ENCODE results near the gene RCSD1.
"Not testable (repeated sequence)": the region's sequence is repeated elsewhere in the genome, so short reads cannot be mapped to it uniquely, and the experiment has no call there.

RCSD1 gene, protein sequence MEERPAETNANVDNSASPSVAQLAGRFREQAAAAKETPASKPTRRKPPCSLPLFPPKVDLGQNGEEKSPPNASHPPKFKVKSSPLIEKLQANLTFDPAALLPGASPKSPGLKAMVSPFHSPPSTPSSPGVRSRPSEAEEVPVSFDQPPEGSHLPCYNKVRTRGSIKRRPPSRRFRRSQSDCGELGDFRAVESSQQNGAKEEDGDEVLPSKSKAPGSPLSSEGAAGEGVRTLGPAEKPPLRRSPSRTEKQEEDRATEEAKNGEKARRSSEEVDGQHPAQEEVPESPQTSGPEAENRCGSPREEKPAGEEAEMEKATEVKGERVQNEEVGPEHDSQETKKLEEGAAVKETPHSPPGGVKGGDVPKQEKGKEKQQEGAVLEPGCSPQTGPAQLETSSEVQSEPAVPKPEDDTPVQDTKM

DNA sequence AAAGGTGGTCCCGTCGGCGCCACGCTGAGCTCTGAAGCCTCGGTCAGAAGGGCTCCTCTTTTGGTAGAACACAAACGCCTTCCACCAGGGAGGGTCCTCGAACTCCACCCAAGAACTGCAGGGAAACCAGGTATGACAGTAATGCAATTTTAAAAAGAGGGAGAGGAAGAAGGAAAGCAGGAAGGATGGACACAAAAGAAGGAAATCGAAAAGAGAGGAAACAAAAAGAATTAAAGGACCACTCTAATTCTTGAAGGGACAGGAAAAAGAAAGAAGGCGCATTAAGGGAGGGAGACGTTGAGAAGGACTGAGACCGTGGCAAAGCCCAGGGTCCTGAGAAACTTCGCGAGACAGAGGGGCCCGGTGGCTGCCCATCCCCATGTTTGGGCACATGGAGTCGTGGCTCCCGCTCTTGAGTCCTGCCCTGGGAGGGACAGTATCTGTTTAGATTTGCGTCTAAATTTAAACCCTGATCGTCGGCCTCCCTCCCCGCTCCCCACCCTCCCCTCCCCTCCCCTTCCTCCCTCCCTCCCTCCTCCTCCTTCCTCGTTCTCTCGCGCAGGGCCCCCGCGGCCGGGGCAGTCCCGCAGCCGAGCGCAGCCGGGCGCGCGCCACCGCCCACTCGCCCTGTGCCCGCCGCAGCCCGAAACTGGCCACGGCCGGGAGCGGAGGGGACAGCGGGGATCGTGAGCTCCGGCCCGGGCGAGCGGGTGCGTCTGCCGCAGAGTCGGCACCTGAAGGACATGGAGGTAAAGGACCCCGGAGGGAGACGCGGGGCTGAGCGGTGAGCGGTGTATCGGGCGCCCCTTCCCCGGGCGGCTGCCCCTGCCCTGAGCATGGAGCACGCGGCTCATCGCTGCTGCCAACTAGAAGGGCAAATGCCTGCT lies at the start of gene RCSD1:
RCSD1 (plus strand) TSS at position 552 of the 887 bp plus-strand sequence; CDS start at position 744, 192 bp downstream.
- DNase-seq (ENCODE audit: low read depth, low spot score): no peak

DNA sequence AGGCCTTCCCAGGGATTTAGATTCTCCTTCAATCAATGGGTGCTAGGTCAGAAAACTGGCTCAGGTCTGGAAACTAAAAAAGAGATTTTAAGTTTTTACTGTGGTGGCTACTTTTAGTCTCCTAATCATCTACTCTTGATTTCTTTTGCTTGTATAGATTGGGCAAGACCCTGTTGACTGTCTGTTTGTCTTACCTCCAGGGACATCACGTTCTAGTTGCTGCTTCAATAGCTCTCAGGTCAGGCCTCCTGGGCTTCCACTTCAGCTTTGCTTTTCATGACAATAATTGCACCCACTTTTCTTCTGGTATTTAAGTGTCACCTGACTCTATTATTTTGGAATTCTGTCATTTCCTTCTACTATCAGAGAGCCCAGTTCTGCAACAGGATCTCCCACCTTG lies 48.0 kb upstream of the RCSD1 start:
- DNase-seq (ENCODE audit: low read depth, low spot score): no peak

GRCh38 chr1:167582722-167583121 lies 47.3 kb upstream of the RCSD1 start:
- DNase-seq (ENCODE audit: low read depth, low spot score): no peak

DNA sequence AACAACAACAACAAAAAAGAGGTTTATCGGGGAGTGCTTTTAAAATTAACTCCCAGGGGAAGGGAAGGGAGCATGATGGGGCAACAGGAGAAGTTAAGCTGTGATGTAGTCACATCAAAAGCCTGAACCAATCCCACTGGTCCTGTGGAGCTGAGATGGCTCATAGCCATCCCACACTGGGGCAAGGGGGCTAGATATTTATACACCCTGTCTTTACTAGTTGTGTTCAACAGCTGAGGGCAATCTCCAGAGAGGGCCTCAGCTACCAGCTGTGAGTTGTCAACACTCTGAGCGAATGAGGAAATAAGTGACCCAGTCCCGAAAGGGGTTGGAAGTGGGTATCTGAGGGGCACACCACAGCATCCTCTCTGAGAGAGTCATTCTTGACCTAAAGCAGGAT lies 45.5 kb upstream of the RCSD1 start:
- no peak for DNase-seq (ENCODE audit: low read depth, low spot score)

- DNase-seq (ENCODE audit: low read depth, low spot score): no peak
Measured at GRCh38 chr1:167587342-167587741, 42.7 kb upstream of the RCSD1 start.

- DNase-seq (ENCODE audit: low read depth, low spot score): no peak
Measured at GRCh38 chr1:167587872-167588271, 42.2 kb upstream of the RCSD1 start.

- DNase-seq (ENCODE audit: low read depth, low spot score): no peak
Measured at GRCh38 chr1:167588361-167588760, 41.7 kb upstream of the RCSD1 start.

DNA sequence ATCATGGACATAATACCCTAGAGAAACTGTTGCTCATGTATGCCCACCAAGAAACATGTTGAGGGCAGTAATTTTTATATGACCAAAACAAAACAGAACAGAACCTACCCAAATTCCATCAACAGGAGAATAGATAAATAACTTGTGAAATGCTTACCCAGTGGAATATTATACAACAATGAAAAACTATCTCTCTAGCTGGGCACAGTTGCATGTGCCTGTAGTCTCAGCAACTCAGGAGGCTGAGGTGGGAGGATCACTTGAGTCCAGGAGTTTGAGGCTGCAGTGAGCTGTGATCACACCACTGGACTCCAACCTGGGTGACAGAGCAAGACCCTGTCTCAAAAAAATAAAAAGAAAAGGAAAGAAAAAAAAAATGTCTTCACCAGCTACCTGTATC lies 37.6 kb upstream of the RCSD1 start:
- DNase-seq (ENCODE audit: low read depth, low spot score): no peak

- DNase-seq (ENCODE audit: low read depth, low spot score): no peak
Measured at GRCh38 chr1:167593860-167594259, 36.2 kb upstream of the RCSD1 start.

GRCh38 chr1:167594822-167595221 lies 35.2 kb upstream of the RCSD1 start:
- no peak for DNase-seq (ENCODE audit: low read depth, low spot score)

DNA sequence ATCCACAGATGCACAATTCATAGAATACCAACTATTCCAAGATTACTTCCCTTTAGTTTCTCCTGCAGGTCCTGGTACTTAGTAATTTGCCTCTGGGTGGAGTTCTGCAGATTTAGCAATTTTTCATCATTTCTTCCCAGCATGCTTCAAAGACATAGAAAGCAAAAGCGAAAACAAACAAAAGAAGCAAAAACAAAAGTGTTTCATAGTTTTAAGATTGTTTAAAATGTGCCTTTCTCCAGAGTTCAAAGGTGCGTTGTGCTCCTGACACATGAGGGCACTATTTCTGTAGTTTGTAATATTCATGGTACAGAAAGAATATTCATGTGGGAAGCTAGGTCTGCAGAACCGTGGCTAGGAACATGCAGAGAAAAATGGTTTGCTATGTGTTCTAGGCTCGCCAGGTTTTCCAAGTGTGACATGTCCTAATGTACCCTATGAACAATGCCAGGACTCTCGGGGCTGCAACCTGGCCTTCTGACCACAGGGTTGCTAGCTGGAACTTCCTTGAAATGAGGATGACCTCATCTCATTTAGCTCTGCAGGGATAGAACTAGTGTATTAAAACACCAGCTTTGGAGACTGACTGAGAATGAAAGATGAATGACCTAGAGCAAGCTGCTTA lies 30.0 kb upstream of the RCSD1 start:
- DNase-seq (ENCODE audit: low read depth, low spot score): no peak

GRCh38 chr1:167601442-167602383 lies 28.3 kb upstream of the RCSD1 start:
- DNase-seq (ENCODE audit: low read depth, low spot score): no peak

- DNase-seq (ENCODE audit: low read depth, low spot score): no peak
Measured at GRCh38 chr1:167602840-167603239, 27.2 kb upstream of the RCSD1 start.

GRCh38 chr1:167605576-167605975 lies 24.5 kb upstream of the RCSD1 start:
- DNase-seq (ENCODE audit: low read depth, low spot score): no peak

DNA sequence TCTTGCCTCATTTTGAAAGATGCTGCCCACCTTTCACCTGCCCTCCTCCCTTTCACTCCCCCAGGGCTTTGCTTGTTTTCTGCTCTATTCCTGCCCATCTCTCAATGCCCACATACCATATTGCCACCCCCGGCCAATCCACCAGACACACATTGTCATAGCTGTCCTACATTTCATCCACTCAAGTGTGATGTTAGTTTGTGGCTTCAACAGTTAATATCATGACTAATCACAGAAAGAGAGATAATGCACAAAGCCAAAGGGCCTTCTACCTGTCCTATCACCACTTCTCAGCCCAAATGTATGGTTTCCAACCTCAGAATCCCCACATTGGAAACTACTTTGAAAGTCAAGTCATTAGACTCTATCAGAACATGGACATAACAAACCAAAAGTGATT lies 18.0 kb upstream of the RCSD1 start:
- DNase-seq (ENCODE audit: low read depth, low spot score): no peak

DNA sequence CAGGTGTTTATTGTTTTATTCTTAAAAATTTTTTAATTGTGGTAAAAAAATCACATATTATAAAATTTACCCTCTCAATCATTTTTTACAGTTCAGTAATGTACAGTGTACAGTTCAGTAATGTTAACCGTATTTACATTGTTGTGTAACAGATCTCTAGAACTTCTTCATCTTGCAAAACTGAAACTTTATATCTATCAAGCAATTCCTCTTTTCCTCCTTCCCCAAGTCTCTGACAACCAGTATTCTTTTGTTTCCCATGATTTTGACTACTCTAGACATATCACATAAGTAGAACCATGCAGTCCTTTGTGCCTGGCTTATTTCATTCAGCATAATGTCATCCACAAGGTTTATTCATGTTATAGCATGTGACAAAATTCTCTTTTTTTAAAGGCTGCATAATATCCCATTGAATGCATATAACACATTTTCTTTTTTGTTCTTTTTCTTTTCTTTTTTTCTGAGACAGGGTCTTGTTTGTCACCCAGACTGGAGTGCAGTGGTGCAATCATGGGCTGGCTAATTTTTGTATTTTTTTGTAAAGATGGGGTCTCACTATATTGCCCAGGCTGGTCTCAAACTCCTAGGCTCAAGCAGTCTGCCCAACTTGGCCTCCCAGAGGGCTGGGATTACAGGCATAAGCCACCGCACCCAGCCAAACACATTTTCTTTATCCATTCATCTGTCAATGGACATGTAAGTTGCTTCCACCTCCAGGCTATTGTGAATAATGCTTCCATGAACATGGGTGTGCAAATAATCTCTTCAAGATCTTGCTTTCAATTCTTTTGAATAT lies 17.2 kb upstream of the RCSD1 start:
- no peak for DNase-seq (ENCODE audit: low read depth, low spot score)

DNA sequence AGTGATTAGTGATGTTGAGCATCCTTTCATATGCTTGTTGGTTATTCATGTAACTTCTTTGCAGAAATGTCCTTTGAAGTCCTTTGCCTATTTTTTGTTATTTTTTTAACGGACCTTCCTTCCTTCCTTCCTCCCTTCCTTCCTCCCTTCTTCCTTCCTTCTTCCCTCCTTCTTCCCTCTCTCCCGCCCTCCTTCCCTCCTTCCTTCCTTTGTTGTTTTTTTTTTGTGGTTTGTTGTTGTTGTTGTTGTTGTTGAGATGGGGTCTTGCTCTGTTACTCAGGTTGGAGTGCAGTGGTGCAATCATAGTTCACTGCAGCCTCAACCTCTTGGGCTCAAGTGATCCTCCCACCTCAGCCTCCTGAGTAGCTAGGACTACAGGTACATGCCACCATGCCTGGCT lies 16.0 kb upstream of the RCSD1 start:
- not testable (repeated sequence) for DNase-seq (ENCODE audit: low read depth, low spot score)

- no peak for DNase-seq (ENCODE audit: low read depth, low spot score)
Measured at GRCh38 chr1:167614851-167615250, 15.2 kb upstream of the RCSD1 start.

GRCh38 chr1:167616521-167616920 lies 13.5 kb upstream of the RCSD1 start:
- DNase-seq (ENCODE audit: low read depth, low spot score): no peak
